CD4-positive, alpha-beta T cell treated with Interleukin-21 for 1 hour (primary cell): ENCODE data around the gene EPB41L4A.
"Not testable (repeated sequence)": the region's sequence is repeated elsewhere in the genome, so short reads cannot be mapped to it uniquely, and the experiment has no call there.

Experiments
- DNase-seq: peaks from one replicate; pipeline ENCODE4 v3.0.0-alpha.2; 2020

The EPB41L4A gene

DNA sequence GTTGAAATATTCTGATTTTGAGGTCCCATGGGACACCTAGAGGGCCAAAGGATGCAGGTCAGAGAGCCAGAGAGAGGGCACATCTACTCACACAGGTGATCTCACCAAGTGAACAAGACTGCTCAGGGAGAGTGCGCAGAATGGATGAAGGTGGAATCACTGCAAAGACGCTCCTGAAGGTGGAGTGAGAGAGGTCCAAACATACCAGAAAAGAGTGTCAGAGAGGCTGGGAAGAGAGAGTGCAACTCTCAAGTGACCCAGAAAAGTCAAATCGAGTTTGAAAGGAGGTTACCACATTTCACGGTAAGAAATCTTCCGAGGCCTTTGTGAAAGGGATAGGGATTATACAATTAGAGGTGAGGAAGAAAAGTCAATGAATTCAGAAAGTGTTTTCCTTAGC is 173.4 kb downstream of the EPB41L4A start:
- no peak for DNase-seq

DNA sequence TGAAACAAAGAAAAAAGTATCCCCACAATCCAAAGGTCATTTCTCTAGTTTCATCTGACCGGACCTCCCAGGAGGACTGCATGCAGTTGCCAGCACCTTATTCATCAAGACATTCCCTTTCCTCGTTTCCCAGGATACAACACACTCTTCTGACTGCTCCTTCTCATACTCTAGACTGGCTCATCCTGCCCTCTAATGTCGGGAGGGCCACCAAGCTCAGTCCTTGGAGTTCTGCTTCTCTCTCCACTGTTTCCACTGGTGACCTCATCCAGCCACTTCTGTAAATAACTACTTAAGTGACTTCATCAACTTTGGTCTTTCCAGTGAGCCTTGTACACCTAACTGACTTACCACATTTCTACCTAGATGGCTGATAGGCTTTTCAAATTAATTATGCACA is 179.1 kb downstream of the EPB41L4A start:
- no peak for DNase-seq

GRCh38 chr5:112238473-112238872 is 180.6 kb downstream of the EPB41L4A start:
- no peak for DNase-seq

DNA sequence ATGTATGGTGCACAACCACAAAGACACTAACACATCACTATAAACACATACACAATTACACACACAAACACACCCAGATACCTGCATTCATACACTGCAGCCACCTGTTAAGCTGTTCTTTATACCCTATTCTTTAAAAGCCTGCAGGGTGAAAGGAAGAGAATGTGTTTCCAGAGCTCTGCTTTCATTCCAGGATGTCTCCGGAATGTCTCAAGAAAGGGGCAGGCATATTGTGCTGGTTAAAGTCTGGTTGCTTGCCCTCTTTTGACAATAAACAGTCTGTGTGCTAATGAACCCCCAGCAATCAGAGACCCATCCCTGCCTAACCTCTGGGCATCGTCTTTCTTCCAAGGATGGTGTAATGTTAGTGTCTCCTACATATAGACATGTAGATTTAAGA is 181.6 kb downstream of the EPB41L4A start:
- DNase-seq, result no peak

DNA sequence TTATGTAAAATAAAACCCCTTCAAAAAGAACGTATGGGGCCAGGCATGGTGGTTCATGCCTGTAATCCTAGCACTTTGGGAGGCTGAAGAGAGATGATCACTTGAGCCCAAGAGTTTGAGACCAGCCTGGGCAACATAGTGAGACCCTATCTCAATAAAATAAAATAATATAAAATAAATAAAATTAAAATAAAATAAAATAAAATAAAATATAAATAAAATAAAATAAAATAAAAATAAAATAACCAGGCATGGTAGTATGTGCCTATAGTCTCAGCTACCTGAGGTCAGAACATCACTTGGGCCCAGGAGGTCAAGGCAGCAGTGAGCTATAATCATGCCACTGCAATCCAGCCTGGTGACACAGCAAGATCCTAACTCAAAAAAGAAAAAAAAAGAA is 185.1 kb downstream of the EPB41L4A start:
- no peak for DNase-seq

GRCh38 chr5:112232667-112233066 is 186.4 kb downstream of the EPB41L4A start:
- DNase-seq, result no peak

DNA sequence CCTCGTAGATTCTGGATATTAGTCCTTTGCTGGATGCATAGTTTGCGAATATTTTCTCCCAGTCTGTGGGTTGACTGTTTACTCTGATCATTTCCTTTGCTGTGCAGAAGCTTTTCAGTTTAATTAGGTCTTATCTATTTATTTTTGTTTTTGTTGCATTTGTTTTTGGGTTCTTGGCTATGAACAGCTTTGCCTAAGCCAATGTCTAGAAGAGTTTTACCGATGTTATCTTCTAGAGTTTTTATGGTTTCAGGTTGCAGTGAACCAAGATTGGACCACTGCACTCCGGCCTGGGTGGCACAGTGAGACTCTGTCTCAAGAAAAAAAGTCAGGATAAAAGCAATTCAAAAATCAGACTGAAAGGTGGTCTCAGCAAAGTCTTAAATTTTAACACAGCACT is 188.5 kb downstream of the EPB41L4A start:
- no peak for DNase-seq

DNA sequence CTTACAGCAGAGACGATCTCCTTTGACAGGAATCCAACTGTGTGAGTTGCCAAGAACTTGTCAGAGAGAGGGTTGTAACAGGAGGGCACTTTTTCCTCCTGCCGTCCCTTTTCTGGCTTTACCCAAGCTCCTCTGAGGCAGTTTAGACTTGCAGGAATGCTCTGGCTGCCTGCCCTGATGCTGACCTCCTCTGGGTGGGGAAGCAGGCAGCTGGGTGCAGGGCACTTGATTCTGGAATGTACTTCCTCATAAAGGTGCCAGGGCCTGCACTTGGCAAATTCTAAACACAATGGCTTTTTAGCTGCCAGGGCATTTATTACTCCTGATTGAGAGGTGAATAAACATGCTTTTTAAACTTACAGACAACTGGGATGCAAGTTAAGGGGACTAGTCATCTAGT is 190.4 kb downstream of the EPB41L4A start:
- no peak for DNase-seq

- DNase-seq, result no peak
These were observed 191.0 kb downstream of the EPB41L4A start for GRCh38 chr5:112227911-112228631.

DNA sequence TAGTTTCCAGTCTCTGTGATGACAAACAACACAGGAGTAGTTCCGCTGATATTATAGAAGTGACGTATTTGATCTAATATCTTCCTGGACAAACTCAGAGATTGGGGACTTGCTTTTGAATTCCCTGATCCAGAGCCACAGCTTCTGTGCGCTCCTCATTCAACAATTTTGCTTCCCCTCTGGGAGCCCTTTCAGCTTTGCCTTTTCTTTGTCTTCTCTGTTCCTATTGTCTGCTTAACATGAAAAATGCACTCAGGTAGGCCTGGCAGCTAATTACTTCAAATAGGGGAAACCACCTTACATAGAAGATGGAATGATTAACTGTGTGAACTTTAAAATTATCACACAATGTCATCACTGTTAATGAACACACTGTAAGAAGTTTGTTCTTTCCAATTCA is 192.9 kb downstream of the EPB41L4A start:
- no peak for DNase-seq

GRCh38 chr5:112222997-112223396 is 196.1 kb downstream of the EPB41L4A start:
- DNase-seq, result not testable (repeated sequence)

DNA sequence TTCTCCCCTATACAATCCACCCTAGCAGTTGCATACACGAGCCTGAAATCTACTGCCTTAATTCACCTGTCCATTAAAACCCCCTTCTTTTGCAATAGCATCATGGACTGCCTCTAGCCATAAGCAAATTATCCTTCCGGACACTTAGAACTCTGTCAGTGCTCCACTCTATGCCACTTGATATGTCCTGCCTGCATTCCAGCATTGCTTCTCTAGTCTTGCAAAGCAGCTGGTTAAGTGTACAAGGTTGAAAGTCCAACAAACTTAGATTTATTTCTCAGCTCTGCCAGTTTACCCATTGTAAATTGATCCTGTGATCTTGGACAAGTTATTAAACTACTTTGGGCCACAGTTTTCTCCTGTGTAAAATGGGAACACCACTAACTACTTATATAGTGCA is 197.9 kb downstream of the EPB41L4A start:
- DNase-seq, result no peak

GRCh38 chr5:112219000-112219399 is 200.1 kb downstream of the EPB41L4A start:
- DNase-seq, result no peak

DNA sequence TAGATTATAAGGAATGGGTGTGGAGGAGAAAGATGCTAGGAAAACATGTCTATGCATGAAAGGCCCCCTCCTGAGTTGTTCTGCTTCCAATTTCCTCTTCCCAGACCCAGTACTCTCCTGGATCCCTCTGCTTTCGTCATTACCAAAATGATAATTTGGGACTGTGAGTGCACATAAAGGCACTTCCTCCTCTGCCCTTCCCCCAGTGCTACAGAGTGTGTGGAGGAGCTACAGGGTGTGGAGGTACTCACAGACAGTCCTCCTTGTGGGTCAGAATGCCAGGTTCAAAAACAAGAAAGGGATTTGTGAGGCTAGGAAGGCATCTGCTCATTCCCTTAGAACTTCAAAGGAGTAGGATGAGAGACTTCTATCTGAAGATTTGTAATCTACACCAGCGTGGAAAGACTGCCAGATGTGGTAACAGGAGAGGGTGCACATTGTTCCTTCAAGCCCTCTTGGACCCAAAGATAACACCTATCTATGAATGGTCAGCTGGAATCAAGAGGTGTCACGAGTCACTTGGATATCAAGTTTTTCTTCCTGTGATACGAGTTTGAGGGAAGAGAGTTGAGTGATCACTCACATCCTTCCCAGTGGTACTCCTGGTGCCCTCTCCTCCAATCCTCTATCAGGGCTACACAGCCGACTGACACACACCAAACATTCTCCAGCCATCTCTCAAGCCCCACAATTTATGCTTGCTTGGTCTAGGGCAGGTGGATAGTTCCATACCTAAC is 201.1 kb downstream of the EPB41L4A start:
- DNase-seq, result no peak

DNA sequence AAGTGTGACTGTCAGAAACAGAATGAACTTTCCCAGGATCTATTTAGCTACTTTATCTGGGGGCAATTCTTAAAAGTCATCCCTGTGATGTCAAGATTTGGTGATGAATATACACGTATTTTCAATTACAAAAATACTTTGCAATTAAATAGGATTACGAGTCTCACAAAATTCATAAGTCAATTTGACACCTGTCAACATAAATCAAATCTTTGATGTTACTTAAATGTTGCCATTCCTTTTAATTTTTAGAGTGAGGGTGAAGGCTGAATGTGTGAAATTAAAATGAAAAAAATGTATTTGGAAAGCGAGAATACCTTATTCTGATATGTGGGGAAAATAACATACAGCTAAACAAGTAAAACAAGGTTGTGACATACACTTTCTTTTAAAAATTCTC is 202.9 kb downstream of the EPB41L4A start:
- no peak for DNase-seq

- peak; percentile 6 for DNase-seq
These were observed 208.6 kb downstream of the EPB41L4A start for GRCh38 chr5:112210430-112211005.

GRCh38 chr5:112208699-112209615 is 210.1 kb downstream of the EPB41L4A start:
- DNase-seq, result no peak

DNA sequence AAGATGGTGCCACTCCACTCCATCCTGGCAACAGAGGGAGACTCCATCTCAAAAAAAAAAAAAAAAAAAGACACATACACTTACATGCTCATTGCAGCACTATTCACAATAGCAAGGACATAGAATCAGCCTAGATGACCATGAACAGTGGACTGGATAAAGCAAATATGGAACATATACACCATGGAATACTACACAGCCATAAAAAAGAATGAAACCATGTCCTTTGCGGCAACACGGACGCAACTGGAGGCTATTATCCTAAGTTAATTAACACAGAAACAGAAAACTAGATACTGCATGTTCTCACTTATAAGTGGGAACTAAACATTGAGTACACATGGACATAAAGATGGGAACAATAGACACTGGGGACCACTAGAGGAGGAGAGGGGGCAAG is 210.9 kb downstream of the EPB41L4A start:
- DNase-seq, result not testable (repeated sequence)

- DNase-seq, result no peak
These were observed 213.2 kb downstream of the EPB41L4A start for GRCh38 chr5:112205846-112206245.

GRCh38 chr5:112203229-112203628 is 215.8 kb downstream of the EPB41L4A start:
- DNase-seq, result no peak

DNA sequence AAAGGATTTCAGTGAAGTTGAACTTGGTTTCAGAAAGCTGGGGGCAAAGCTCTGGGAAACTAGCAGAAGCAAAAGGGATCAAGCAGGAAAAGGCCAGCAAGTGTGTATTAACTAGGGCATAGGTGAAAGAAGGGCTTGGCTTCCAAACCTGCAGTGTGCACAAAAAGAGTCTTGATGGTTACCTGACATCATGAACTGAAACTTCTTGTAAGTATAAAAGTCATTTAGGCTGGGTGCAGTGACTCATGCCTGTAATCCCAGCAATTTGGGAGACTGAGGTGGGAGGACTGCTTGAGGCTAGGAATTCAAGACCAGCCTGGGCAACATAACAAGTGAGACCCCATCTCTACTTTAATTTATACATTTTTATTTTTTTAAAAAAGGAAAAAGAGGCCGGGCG is 216.4 kb downstream of the EPB41L4A start:
- no peak for DNase-seq

DNA sequence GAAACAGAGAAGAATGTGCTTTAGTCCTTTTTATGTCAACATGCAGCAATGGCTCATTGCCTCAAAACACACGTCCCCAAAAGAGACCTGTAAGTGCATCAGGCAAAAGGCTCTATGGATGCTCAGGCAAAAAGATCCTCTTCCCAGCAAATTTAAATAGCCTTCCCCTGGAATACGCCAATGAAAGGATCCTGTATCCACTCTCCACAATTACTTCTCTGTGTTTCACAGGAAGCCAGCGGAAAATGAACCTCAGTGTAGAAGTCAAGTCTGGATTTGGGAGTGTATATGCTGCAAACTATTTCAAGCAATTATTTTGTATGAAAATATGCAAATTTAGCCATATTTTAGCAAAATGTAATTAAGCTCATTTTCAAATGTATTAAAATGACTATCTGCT is 217.9 kb downstream of the EPB41L4A start:
- no peak for DNase-seq

DNA sequence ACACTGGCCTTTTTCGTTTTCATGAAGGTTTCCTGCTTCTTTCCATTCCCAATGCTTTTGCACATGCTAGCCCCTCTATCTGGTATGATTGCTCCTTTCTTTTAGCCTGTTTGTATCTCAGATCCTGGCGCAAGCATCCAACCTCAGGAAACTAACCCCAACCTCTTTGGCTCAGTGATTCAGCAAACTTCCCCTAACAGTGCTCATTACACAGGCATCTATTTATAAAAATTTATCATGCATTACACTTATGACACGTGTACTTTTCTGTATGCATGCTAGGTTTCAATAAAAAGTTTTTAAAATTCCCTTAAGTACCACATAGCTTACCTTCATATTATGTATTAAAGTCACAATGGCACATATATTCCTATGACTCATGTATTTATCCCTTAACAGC is 218.9 kb downstream of the EPB41L4A start:
- DNase-seq, result no peak
